Bronchial epithelial cell (primary cell): ENCODE measurements around the gene DPF1. TPM values are rescaled to one million over a fixed set of nuclear protein-coding genes. Genes with fewer than 3 reads are reported as not detected.

Experiments
- DNase-seq: peaks from one replicate; pipeline ENCODE4 v3.0.0-alpha.2; 2010; ENCODE audit warnings: low read depth
- FAIRE-seq: peaks from 2 replicates; lab custom pipeline; 2011; peaks lifted over from hg19 to GRCh38; lab: Jason Lieb, UNC
- H3K27me3 ChIP-seq: 2 replicates; pipeline ENCODE4 v1.5.1; 2011; ENCODE audit warnings: low read length; ENCODE audit not compliant: control insufficient read depth, insufficient read depth
- H3K36me3 ChIP-seq: 2 replicates; pipeline ENCODE4 v1.5.1; 2011; ENCODE audit warnings: low read length; ENCODE audit not compliant: control insufficient read depth, insufficient read depth
- H3K4me3 ChIP-seq: 2 replicates; pipeline ENCODE4 v1.5.1; 2011; ENCODE audit warnings: mild to moderate bottlenecking, low read depth, low read length, control low read depth
- total RNA-seq: library from RNA; depleted of rRNA; stranded (reverse); fragments of >200 nt; gene quantifications from 2 replicates; pipeline ENCODE4 v1.2.1, GENCODE V29; 2014
- TF ChIP-seq, protein P1 (sequence below): IDR thresholded peaks from 2 replicates; pipeline ENCODE4 v1.5.1; 2011; ENCODE audit warnings: mild to moderate bottlenecking, moderate library complexity, low read length, control low read depth, inconsistent platforms; ENCODE audit not compliant: insufficient read depth, severe bottlenecking

DPF1 gene
- total RNA-seq, 1 donor from 2014 or later, result not detected

DNA sequence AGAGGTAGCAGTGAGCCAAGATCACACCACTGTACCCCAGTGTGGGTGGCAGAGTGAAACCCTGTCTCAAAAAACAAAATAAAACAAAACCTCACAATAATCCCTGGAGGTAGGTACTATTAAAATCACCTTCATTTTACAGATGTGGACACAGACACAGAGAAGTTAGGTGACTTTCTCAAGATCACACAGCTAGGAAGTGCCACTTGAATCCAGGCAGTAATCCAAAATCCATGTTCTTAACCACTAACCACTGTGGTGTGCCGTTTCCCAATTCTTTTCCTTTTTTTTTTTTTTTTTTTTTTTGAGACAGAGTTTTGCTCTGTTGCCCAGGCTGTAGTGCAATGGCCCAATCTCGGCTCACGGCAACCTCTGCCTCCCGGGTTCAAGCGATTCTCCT is 23.1 kb upstream of the DPF1 start:
- FAIRE-seq, result no peak
- TF ChIP-seq, protein P1, sequence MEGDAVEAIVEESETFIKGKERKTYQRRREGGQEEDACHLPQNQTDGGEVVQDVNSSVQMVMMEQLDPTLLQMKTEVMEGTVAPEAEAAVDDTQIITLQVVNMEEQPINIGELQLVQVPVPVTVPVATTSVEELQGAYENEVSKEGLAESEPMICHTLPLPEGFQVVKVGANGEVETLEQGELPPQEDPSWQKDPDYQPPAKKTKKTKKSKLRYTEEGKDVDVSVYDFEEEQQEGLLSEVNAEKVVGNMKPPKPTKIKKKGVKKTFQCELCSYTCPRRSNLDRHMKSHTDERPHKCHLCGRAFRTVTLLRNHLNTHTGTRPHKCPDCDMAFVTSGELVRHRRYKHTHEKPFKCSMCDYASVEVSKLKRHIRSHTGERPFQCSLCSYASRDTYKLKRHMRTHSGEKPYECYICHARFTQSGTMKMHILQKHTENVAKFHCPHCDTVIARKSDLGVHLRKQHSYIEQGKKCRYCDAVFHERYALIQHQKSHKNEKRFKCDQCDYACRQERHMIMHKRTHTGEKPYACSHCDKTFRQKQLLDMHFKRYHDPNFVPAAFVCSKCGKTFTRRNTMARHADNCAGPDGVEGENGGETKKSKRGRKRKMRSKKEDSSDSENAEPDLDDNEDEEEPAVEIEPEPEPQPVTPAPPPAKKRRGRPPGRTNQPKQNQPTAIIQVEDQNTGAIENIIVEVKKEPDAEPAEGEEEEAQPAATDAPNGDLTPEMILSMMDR, result no peak
- H3K27me3 ChIP-seq, result no peaks in the 10 kb centered on the region
- no peak overlapping the region for H3K4me3 ChIP-seq
- no peak for DNase-seq
- no peaks in the 10 kb centered on the region for H3K36me3 ChIP-seq

DNA sequence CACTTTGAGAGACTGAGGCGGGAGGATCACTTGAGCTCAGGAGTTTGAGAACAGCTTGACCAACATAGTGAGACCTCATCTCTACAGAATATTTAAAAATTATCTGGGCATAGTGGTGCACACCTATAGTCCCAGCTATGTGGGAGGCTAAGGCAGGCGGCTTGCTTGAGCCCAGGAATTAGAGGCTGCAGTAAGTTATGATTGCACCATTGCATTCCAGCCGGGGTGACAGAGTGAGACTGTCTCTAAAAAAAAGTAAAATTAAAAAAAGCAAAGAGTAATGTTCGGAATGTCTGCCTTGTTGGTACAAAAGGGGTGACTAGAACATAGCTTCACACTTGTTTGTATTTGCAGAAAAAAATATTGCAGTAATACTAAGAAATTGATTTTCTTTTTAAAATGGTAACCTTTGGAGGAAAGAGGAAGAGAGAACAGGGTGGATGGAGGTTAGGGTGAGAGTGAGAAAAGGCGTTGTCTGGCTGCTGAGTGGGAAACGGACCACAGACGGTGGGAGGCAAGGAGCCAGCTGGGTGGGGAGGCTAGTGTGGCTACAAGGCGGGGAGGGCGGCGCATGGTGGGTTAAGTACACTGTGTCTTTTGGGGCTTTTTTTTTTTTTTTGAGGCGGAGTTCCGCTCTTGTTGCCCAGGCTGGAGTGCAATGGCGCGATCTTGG is 21.9 kb upstream of the DPF1 start:
- DNase-seq, result no peak
- Histone ChIP-seq H3K4me3 (no peak overlapping the region), H3K27me3 (no peaks in the 10 kb centered on the region), H3K36me3 (no peaks in the 10 kb centered on the region)
- FAIRE-seq, result no peak
- TF ChIP-seq, protein P1, result no peak

GRCh38 chr19:38243279-38243673 is 19.3 kb upstream of the DPF1 start:
- TF ChIP-seq, protein P1, result no peak
- DNase-seq (no peak), FAIRE-seq (no peak)
- Histone ChIP-seq H3K27me3 (no peaks in the 10 kb centered on the region), H3K36me3 (no peaks in the 10 kb centered on the region), H3K4me3 (no peak overlapping the region)

- Histone ChIP-seq H3K27me3 (no peaks in the 10 kb centered on the region), H3K36me3 (no peaks in the 10 kb centered on the region), H3K4me3 (no peak overlapping the region)
- DNase-seq (no peak), FAIRE-seq (no peak)
- TF ChIP-seq, protein P1, result no peak
Measured at GRCh38 chr19:38239816-38240215, 15.8 kb upstream of the DPF1 start.

DNA sequence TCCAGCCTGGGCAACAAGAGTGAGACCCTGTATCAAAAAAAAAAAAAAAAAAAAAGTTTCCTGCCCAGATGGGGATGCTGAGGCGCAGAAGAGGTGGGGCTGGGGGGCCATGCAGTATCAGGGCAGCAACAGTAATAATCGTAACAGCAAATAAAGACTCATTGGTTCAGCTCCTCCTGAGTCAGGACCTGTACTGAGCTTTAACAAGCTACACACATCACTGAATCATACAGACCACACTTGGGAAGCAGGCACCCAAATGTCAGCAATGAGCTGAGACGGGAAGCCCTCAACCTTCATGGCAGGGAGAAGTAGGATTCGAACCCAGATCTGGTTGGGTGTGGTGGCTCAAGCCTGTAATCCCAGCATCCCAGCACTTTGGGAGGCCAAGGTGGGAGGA is 10.6 kb upstream of the DPF1 start:
- Histone ChIP-seq H3K36me3 (no peaks in the 10 kb centered on the region), H3K27me3 (peaks cover 2% of the 10 kb centered on the region), H3K4me3 (no peak overlapping the region)
- TF ChIP-seq, protein P1, result no peak
- FAIRE-seq, result no peak
- no peak for DNase-seq
